H9 (cell line): ENCODE data around the gene PLEKHA5. TPM values are rescaled to one million over a fixed set of nuclear protein-coding genes. Genes with fewer than 3 reads are reported as not detected.

Source experiments
- DNase-seq: peaks from one replicate; pipeline ENCODE4 v3.0.0-alpha.2; 2017
- H2AFZ ChIP-seq: one replicate; pipeline ENCODE4 v1.6.1; 2013; ENCODE audit warnings: mild to moderate bottlenecking, low read length, control low read depth, moderate library complexity
- H2AK5ac ChIP-seq: 2 replicates; pipeline ENCODE4 v1.6.1; 2013; ENCODE audit warnings: low read length, control low read depth, mixed read lengths; ENCODE audit not compliant: insufficient read length
- H2BK120ac ChIP-seq: one replicate; pipeline ENCODE4 v1.6.1; 2013; ENCODE audit warnings: low read depth, mild to moderate bottlenecking, low read length, control low read depth, inconsistent platforms; ENCODE audit not compliant: poor library complexity, severe bottlenecking
- H2BK12ac ChIP-seq: 2 replicates; pipeline ENCODE4 v1.6.1; 2013; ENCODE audit warnings: low read length, control low read depth, mixed read lengths, low read depth; ENCODE audit not compliant: insufficient read length
- H2BK15ac ChIP-seq: 2 replicates; pipeline ENCODE4 v1.6.1; 2013; ENCODE audit warnings: low read depth, low read length, control low read depth
- H2BK20ac ChIP-seq: one replicate; pipeline ENCODE4 v1.6.1; 2013; ENCODE audit warnings: low read depth, mild to moderate bottlenecking, low read length, control low read depth, inconsistent platforms; ENCODE audit not compliant: poor library complexity, severe bottlenecking
- H2BK5ac ChIP-seq: 2 replicates; pipeline ENCODE4 v1.6.1; 2013; ENCODE audit warnings: low read length, control low read depth, mixed read lengths; ENCODE audit not compliant: insufficient read length
- H3K14ac ChIP-seq: 2 replicates; pipeline ENCODE4 v1.6.1; 2013; ENCODE audit warnings: low read length, control low read depth; ENCODE audit not compliant: insufficient read depth
- H3K18ac ChIP-seq: 2 replicates; pipeline ENCODE4 v1.6.1; 2013; ENCODE audit warnings: low read depth, mild to moderate bottlenecking, mixed read lengths, low read length, control low read depth; ENCODE audit not compliant: insufficient read length
- H3K23ac ChIP-seq: 2 replicates; pipeline ENCODE4 v1.6.1; 2013; ENCODE audit warnings: low read length, control low read depth, mixed read lengths, low read depth; ENCODE audit not compliant: insufficient read length
- H3K23me2 ChIP-seq: 2 replicates; pipeline ENCODE4 v1.6.1; 2013; ENCODE audit warnings: low read depth, mild to moderate bottlenecking, mixed read lengths, low read length, control low read depth; ENCODE audit not compliant: insufficient read length, poor library complexity, severe bottlenecking
- H3K27ac ChIP-seq: 2 replicates; pipeline ENCODE4 v1.5.1; 2013; ENCODE audit warnings: low read length, control low read depth, mixed read lengths, low read depth; ENCODE audit not compliant: insufficient read length
- H3K27me3 ChIP-seq: 2 replicates; pipeline ENCODE4 v1.6.1; 2013; ENCODE audit warnings: low read length, control low read depth, inconsistent platforms; ENCODE audit not compliant: insufficient read depth
- H3K4ac ChIP-seq: 2 replicates; pipeline ENCODE4 v1.6.1; 2013; ENCODE audit warnings: low read depth, mild to moderate bottlenecking, control low read depth, inconsistent platforms, low read length, moderate library complexity
- H3K4me1 ChIP-seq: 2 replicates; pipeline ENCODE4 v1.6.1; 2013; ENCODE audit warnings: low read length, control low read depth, inconsistent platforms; ENCODE audit not compliant: insufficient read depth
- H3K4me2 ChIP-seq: 2 replicates; pipeline ENCODE4 v1.6.1; 2013; ENCODE audit warnings: low read length, control low read depth, mixed read lengths; ENCODE audit not compliant: insufficient read length, insufficient read depth
- H3K56ac ChIP-seq: 2 replicates; pipeline ENCODE4 v1.6.1; 2013; ENCODE audit warnings: low read depth, mild to moderate bottlenecking, mixed read lengths, low read length, control low read depth; ENCODE audit not compliant: insufficient read length
- H3K79me1 ChIP-seq: 2 replicates; pipeline ENCODE4 v1.6.1; 2013; ENCODE audit warnings: low read depth, mild to moderate bottlenecking, moderate library complexity, low read length, control low read depth, inconsistent platforms; ENCODE audit not compliant: insufficient read depth, poor library complexity, severe bottlenecking
- H3K79me2 ChIP-seq: 2 replicates; pipeline ENCODE4 v1.6.1; 2013; ENCODE audit warnings: low read length, control low read depth, inconsistent platforms; ENCODE audit not compliant: insufficient read depth
- H3K9ac ChIP-seq: 2 replicates; pipeline ENCODE4 v1.6.1; 2013; ENCODE audit warnings: low read length, control low read depth, mixed read lengths; ENCODE audit not compliant: insufficient read length; ENCODE audit errors: extremely low read depth
- H3K9me3 ChIP-seq: one replicate; pipeline ENCODE4 v1.6.1; 2013; ENCODE audit warnings: low read depth, low read length, inconsistent platforms; ENCODE audit not compliant: control insufficient read depth
- H3T11ph ChIP-seq: one replicate; pipeline ENCODE4 v1.6.1; 2013; ENCODE audit warnings: mild to moderate bottlenecking, low read length, control low read depth, inconsistent platforms
- H4K20me1 ChIP-seq: one replicate; pipeline ENCODE4 v1.6.1; 2013; ENCODE audit not compliant: control insufficient read depth, insufficient read length, insufficient read depth
- H4K5ac ChIP-seq: 2 replicates; pipeline ENCODE4 v1.6.1; 2013; ENCODE audit warnings: low read depth, mild to moderate bottlenecking, mixed read lengths, low read length, control low read depth; ENCODE audit not compliant: insufficient read length
- H4K8ac ChIP-seq: replicated peaks from 2 replicates; pipeline ENCODE4 v1.6.1; 2013; ENCODE audit warnings: low read length, control low read depth, mixed read lengths, low read depth; ENCODE audit not compliant: insufficient read length
- H4K91ac ChIP-seq: 2 replicates; pipeline ENCODE4 v1.6.1; 2013; ENCODE audit warnings: low read depth, mild to moderate bottlenecking, moderate library complexity, mixed read lengths, low read length, control low read depth; ENCODE audit not compliant: insufficient read length
- H3K27ac Mint-ChIP-seq, 3 experiments: 2 replicates in 2 of 3; 3 replicates in 1 of 3; pipeline ENCODE4 v1.8.0; 2020 to 2021; ENCODE audit warnings: mixed read lengths in 3 of 3, mild to moderate bottlenecking in 1 of 3, moderate library complexity in 1 of 3
- H3K27me3 Mint-ChIP-seq: 2 replicates; pipeline ENCODE4 v1.8.0; 2021; ENCODE audit warnings: low read depth, mild to moderate bottlenecking, moderate library complexity, mixed read lengths
- H3K36me3 Mint-ChIP-seq, 3 experiments: 2 replicates in 2 of 3; 3 replicates in 1 of 3; pipeline ENCODE4 v1.8.0; 2020 to 2021; ENCODE audit warnings: low read depth in 3 of 3, mixed read lengths in 3 of 3; ENCODE audit not compliant: insufficient read depth in 1 of 3
- H3K4me1 Mint-ChIP-seq, 2 experiments: 2 replicates each; pipeline ENCODE4 v1.8.0; 2020; ENCODE audit warnings: mixed read lengths in 2 of 2
- H3K4me3 Mint-ChIP-seq, 2 experiments: 2 replicates in 1 of 2; 3 replicates in 1 of 2; pipeline ENCODE4 v1.8.0; 2020 to 2021; ENCODE audit warnings: mild to moderate bottlenecking in 2 of 2, mixed read lengths in 2 of 2, moderate library complexity in 1 of 2
- H3K9me3 Mint-ChIP-seq, 2 experiments: 2 replicates in 1 of 2; 3 replicates in 1 of 2; pipeline ENCODE4 v1.8.0; 2020; ENCODE audit warnings: mild to moderate bottlenecking in 2 of 2, mixed read lengths in 2 of 2, moderate library complexity in 1 of 2
- CTCF ChIP-seq: fragments of 200-600 bp; sonication (generic); conservative IDR thresholded peaks from 3 replicates; pipeline ENCODE4 v1.8.0; 2021; ENCODE audit warnings: antibody characterized with exemption, mild to moderate bottlenecking
- WGBS: extraction: QIAGEN DNeasy Blood & Tissue Kit; methylation state at CpG from one replicate; pipeline ENCODE4 v1.1.7; 2013; ENCODE audit warnings: missing lambda C conversion rate, low lambda C conversion rate, mixed read lengths; ENCODE audit not compliant: insufficient read length; ENCODE audit errors: extremely low coverage; 5-methylcytosine and 5-hydroxymethylcytosine counted together
- total RNA-seq: library from RNA; stranded (reverse); gene quantifications from 2 replicates; pipeline ENCODE4 v1.2.1, GENCODE V29; 2021

PLEKHA5 gene
- total RNA-seq, 1 experiment from 2014 or later: 86.7 TPM

GRCh38 chr12:19110221-19110940, 19.2 kb upstream of the PLEKHA5 start:
- no peaks in the 10 kb centered on the region for H3K27me3 ChIP-seq
- H4K91ac ChIP-seq: no peak overlapping the region
- no peaks in the 10 kb centered on the region for H3K79me2 ChIP-seq
- no peaks in the 10 kb centered on the region for H4K20me1 ChIP-seq
- no peak overlapping the region for H3K18ac ChIP-seq
- H3K36me3 Mint-ChIP-seq: 0 out of 7 replicates have a peak, but pooled peaks cover 0 to 2% (median 0%) of the 10 kb centered on the region in 3 experiments
- no peak overlapping the region for H3K4me3 Mint-ChIP-seq
- WGBS: no CpG with 5 or more reads among the region's 3 CpGs
- DNase-seq: no peak
- no peak overlapping the region for H3K9ac ChIP-seq
- H3K27me3 Mint-ChIP-seq: no peaks in the 10 kb centered on the region
- no peak overlapping the region for H3K23ac ChIP-seq
- no peak overlapping the region for H3K56ac ChIP-seq
- H3K27ac ChIP-seq: no peak overlapping the region
- no peak overlapping the region for H2BK120ac ChIP-seq
- no peaks in the 10 kb centered on the region; a peak in 1 of 5 replicates for H3K9me3 Mint-ChIP-seq
- no peak overlapping the region for H2BK15ac ChIP-seq
- H3K27ac Mint-ChIP-seq: no peak overlapping the region
- no peak overlapping the region for H3T11ph ChIP-seq
- H2AFZ ChIP-seq: no peak overlapping the region
- no peak overlapping the region for H3K4me2 ChIP-seq
- H4K5ac ChIP-seq: no peak overlapping the region
- no peak overlapping the region for H2AK5ac ChIP-seq
- no peaks in the 10 kb centered on the region for H3K79me1 ChIP-seq
- no peak overlapping the region for H3K14ac ChIP-seq
- peaks cover 11% of the 10 kb centered on the region in 2 experiments for H3K4me1 Mint-ChIP-seq
- H4K8ac ChIP-seq: no peak overlapping the region
- TF ChIP-seq CTCF: no peak
- H2BK12ac ChIP-seq: no peak overlapping the region
- no peaks in the 10 kb centered on the region for H3K4me1 ChIP-seq
- no peak overlapping the region for H2BK20ac ChIP-seq
- H3K9me3 ChIP-seq: no peaks in the 10 kb centered on the region
- H3K4ac ChIP-seq: no peak overlapping the region
- no peak overlapping the region for H2BK5ac ChIP-seq
- peaks cover 2% of the 10 kb centered on the region for H3K23me2 ChIP-seq
